Measurements from ENCODE around the gene SULT1C4. TPM values are rescaled to one million over a fixed set of nuclear protein-coding genes. Genes with fewer than 3 reads are reported as not detected.

The SULT1C4 gene
- total RNA-seq, 1 experiment from 2014 or later: not detected

DNA sequence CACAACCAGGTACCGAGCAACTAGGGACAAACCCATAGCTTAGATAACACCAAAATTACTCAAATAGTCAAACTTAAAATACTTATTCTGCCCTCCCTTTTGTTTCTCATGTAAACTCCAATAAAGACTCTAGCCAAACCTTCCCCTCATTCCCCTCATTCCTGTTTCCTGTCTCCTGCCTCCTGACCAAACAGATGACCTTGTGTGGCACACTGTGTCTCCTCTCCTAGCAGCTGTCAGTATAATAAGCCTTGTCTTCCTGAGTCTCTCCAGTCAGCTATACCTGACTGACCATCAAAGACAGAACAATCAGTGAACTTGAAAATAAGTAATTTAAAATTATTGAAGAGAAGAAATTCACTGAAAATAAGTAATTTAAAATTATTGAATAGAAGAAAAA lies 14.3 kb downstream of the SULT1C4 start:
- no peak for TF ChIP-seq CTCF (conservative IDR thresholded peaks at IDR 0.05; ENCODE audit: low read depth, low read length)
- TF ChIP-seq EZH2 (IDR thresholded peaks at IDR 0.05; ENCODE audit: borderline replicate concordance, low read depth, low read length, poor library complexity, severe bottlenecking): no peak
- BruUV-seq (replicated peaks): no TSS peak
- H3K27ac ChIP-seq (ENCODE audit: low read depth, low read length, poor library complexity, severe bottlenecking): no peak overlapping the region
- POLR2A ChIA-PET (ENCODE audit: low non-redundant PET): no interaction called here
- CTCF ChIA-PET: no interaction called here
- peaks cover 4% of the 10 kb centered on the region for H3K27me3 ChIP-seq (replicated peaks; ENCODE audit: insufficient read depth, low read depth, low read length, poor library complexity)
- H3K4me1 ChIP-seq (ENCODE audit: insufficient read depth, low read length, poor library complexity, severe bottlenecking): no peaks in the 10 kb centered on the region
- no peaks in the 10 kb centered on the region for H3K9me3 ChIP-seq (ENCODE audit: low read depth, low read length, poor library complexity, severe bottlenecking)
- intact Hi-C loops (cut with micrococcal nuclease; ENCODE audit: unreplicated experiment): no loop called here
- DNase-seq (ENCODE audit: low spot score): no peak
- H3K4me3 ChIP-seq (ENCODE audit: low read depth, low read length, poor library complexity, severe bottlenecking): no peak overlapping the region
- no peaks in the 10 kb centered on the region for H3K36me3 ChIP-seq (ENCODE audit: insufficient read depth, low read length, poor library complexity, severe bottlenecking)

DNA sequence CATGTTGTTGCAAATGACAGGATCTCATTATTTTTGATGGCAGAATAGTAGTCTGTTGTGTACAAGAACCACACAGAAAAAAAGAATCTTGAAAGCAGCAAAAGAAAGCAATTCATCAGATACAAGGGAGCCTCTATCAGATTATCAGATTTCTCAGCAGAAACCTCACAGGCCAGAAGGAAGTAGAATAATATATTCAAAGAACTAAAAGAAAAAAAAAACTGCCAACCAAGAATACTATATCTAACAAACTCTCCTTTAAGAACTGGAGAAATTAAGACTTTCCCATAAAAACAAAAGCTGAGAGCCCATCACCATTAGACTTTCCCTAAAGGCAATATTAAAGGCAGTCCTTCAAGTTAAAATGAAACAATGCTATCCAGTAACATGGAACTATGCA lies 15.4 kb downstream of the SULT1C4 start:
- no peak for TF ChIP-seq CTCF (conservative IDR thresholded peaks at IDR 0.05; ENCODE audit: low read depth, low read length)
- TF ChIP-seq EZH2 (IDR thresholded peaks at IDR 0.05; ENCODE audit: borderline replicate concordance, low read depth, low read length, poor library complexity, severe bottlenecking): no peak
- no TSS peak for BruUV-seq (replicated peaks)

GRCh38 chr2:108395155-108395554 lies 17.4 kb downstream of the SULT1C4 start:
- Histone ChIP-seq H3K36me3 (ENCODE audit: insufficient read depth, low read length, poor library complexity, severe bottlenecking) (no peaks in the 10 kb centered on the region), H3K4me3 (ENCODE audit: low read depth, low read length, poor library complexity, severe bottlenecking) (no peak overlapping the region), H3K9me3 (ENCODE audit: low read depth, low read length, poor library complexity, severe bottlenecking) (peaks cover 5% of the 10 kb centered on the region), H3K27me3 (replicated peaks; ENCODE audit: insufficient read depth, low read depth, low read length, poor library complexity) (peaks cover 4% of the 10 kb centered on the region), H3K27ac (ENCODE audit: low read depth, low read length, poor library complexity, severe bottlenecking) (no peak overlapping the region), H3K4me1 (ENCODE audit: insufficient read depth, low read length, poor library complexity, severe bottlenecking) (no peaks in the 10 kb centered on the region)
- ChIA-PET POLR2A (ENCODE audit: low non-redundant PET) (no interaction called here), CTCF (interaction anchor here (1.7 kb wide), 1 partner anchor 189 kb away, joined by 6 read pairs; no protein-coding TSS in a partner anchor)
- DNase-seq (ENCODE audit: low spot score): no peak
- no TSS peak for BruUV-seq (replicated peaks)
- intact Hi-C loops (cut with micrococcal nuclease; ENCODE audit: unreplicated experiment): no loop called here
- TF ChIP-seq EZH2 (IDR thresholded peaks at IDR 0.05; ENCODE audit: borderline replicate concordance, low read depth, low read length, poor library complexity, severe bottlenecking): no peak
- no peak for TF ChIP-seq CTCF (conservative IDR thresholded peaks at IDR 0.05; ENCODE audit: low read depth, low read length)

More for the DNA sequence above, 15.4 kb downstream of the SULT1C4 start:
- CTCF ChIA-PET: no interaction called here
- no peaks in the 10 kb centered on the region for H3K4me1 ChIP-seq (ENCODE audit: insufficient read depth, low read length, poor library complexity, severe bottlenecking)
- POLR2A ChIA-PET (ENCODE audit: low non-redundant PET): no interaction called here
- no peak overlapping the region for H3K27ac ChIP-seq (ENCODE audit: low read depth, low read length, poor library complexity, severe bottlenecking)
- no peak for DNase-seq (ENCODE audit: low spot score)
- intact Hi-C loops (cut with micrococcal nuclease; ENCODE audit: unreplicated experiment): no loop called here
- peaks cover 4% of the 10 kb centered on the region for H3K27me3 ChIP-seq (replicated peaks; ENCODE audit: insufficient read depth, low read depth, low read length, poor library complexity)
- H3K9me3 ChIP-seq (ENCODE audit: low read depth, low read length, poor library complexity, severe bottlenecking): no peaks in the 10 kb centered on the region
- no peaks in the 10 kb centered on the region for H3K36me3 ChIP-seq (ENCODE audit: insufficient read depth, low read length, poor library complexity, severe bottlenecking)
- H3K4me3 ChIP-seq (ENCODE audit: low read depth, low read length, poor library complexity, severe bottlenecking): no peak overlapping the region

Data from A673 (cell line).